Pancreas (tissue), 10 donors: ENCODE results near the gene MYBPC2. TPM values are rescaled to one million over a fixed set of nuclear protein-coding genes. Genes with fewer than 3 reads are reported as not detected.

Source experiments
- ATAC-seq, 4 donors: fragments of 200-7000 bp; cut with Tn5 transposase; one replicate each; pipeline versions ENCODE4 v1.8.0 to v1.9.1; 2020; ENCODE audit warnings: mild to moderate bottlenecking in 4 of 4, moderate library complexity in 4 of 4
- DNase-seq, 6 donors: peaks; one replicate each; pipeline ENCODE4 v3.0.0-alpha.2; 2020
- FAIRE-seq: peaks from 2 replicates; lab custom pipeline; 2012; peaks lifted over from hg19 to GRCh38; lab: Jason Lieb, UNC
- H3K27ac ChIP-seq, 4 donors: fragments of 200-600 bp; sonication (generic); 1 replicate in 3 of 4; 2 replicates in 1 of 4; pipeline versions ENCODE4 v1.5.0 to v1.8.0; 2020
- H3K27me3 ChIP-seq, 4 donors: fragments of 200-600 bp; one replicate each; pipeline ENCODE4 v1.8.0; 2021
- H3K36me3 ChIP-seq, 3 donors: fragments of 200-600 bp; sonication (generic) in 1 of 3; one replicate each; pipeline versions ENCODE4 v1.5.0 to v1.8.0; 2020 to 2021
- H3K4me1 ChIP-seq, 3 donors: fragments of 200-600 bp; one replicate each; pipeline ENCODE4 v1.8.0; 2021
- H3K4me3 ChIP-seq, 4 donors: fragments of 200-600 bp; sonication (generic) in 2 of 4; one replicate each; pipeline versions ENCODE4 v1.5.0 to v1.8.0; 2020 to 2021
- H3K9me3 ChIP-seq, 4 donors: fragments of 200-600 bp; one replicate each; pipeline ENCODE4 v1.8.0; 2021
- CTCF ChIP-seq, 4 donors: fragments of 200-600 bp; sonication (generic) in 3 of 4; IDR thresholded peaks; one replicate each; pipeline versions ENCODE4 v1.5.0 to v1.8.0; 2021; ENCODE audit warnings: antibody characterized with exemption in 4 of 4
- WGBS, 2 donors: extraction: QIAGEN DNeasy Blood & Tissue Kit; methylation state at CpG; one replicate each; pipeline ENCODE4 v1.1.7; 2013; 5-methylcytosine and 5-hydroxymethylcytosine counted together
- intact Hi-C, 3 donors: fragments of 100-400 bp; cut with DNase I; formaldehyde crosslinking; loops; one replicate each; pipeline versions ENCODE4 v1.11.1 to v1.14.2; 2022
- polyA plus RNA-seq, 2 donors: library from polyadenylated mRNA; stranded (reverse); fragments of 200-250 nt; gene quantifications; one replicate each; pipeline ENCODE4 v1.2.3, GENCODE V29; 2013
- total RNA-seq, 6 donors: library from RNA; stranded (reverse); fragmentation: NEBNext Ultra II Directional in 4 of 6; extraction: Animal tissue kit (Norgen Biotek cat#: 25700) in 4 of 6; gene quantifications; one replicate each; pipeline versions ENCODE4 v1.2.1 to v1.2.4, GENCODE V29; 2021 to 2023
- donor health status: healthy with polysubstance abuse.
- donor health status: DM: no; HTN: no; CAD: no; lungs with moderate emphysema.
- donor health status: DM: no; HTN: no; CAD: no.
- donor health status: control.
- donor health status: control.
- donor health status: Bipolar disorder and iron deficiency.
- donor health status: DM: yes; HTN: yes; CAD: no.
- donor health status: DM: no; HTN: no; CAD: no.
- donor health status: DM: no; HTN: no; CAD: no.
- donor health status: DM: yes; HTN: yes; CAD: no.

MYBPC2 gene
- total and polyA plus RNA-seq, 8 donors, result 0.02 to 1.7 (median 1.5) TPM; not detected in 5

GRCh38 chr19:50431343-50432220, 1.1 kb upstream of the MYBPC2 start:
- ATAC-seq, result peak; percentile 88 to 97 (median 94)
- H3K36me3 ChIP-seq, result no peaks in the 10 kb centered on the region
- intact Hi-C loops, result no loop called here
- no peak for FAIRE-seq
- peak overlapping the region in 3 of 4 donors; percentile 31 to 81 (median 79) for H3K27ac ChIP-seq
- peaks cover 0 to 9% (median 3%) of the 10 kb centered on the region in 3 donors for H3K4me1 ChIP-seq
- peak; percentile 77 to 93 (median 88) for DNase-seq
- no peak for TF ChIP-seq CTCF (IDR thresholded peaks at IDR 0.05)
- H3K27me3 ChIP-seq, result no peaks in the 10 kb centered on the region
- 2 to 5% methylated on average over 38 to 54 of the region's 54 CpGs for WGBS, 2 donors
- peak overlapping the region; percentile 44 to 67 (median 56) for H3K4me3 ChIP-seq
- H3K9me3 ChIP-seq, result no peaks in the 10 kb centered on the region

GRCh38 chr19:50433201-50434180, 799 bp downstream of the MYBPC2 start:
- Histone ChIP-seq H3K9me3 (no peaks in the 10 kb centered on the region), H3K4me1 (peaks cover 0 to 6% (median 3%) of the 10 kb centered on the region in 3 donors), H3K27ac (no peak overlapping the region), H3K36me3 (no peaks in the 10 kb centered on the region), H3K4me3 (no peak overlapping the region), H3K27me3 (no peaks in the 10 kb centered on the region)
- ATAC-seq, result no peak
- WGBS, 2 donors, result 79 to 82% methylated on average over 19 of the region's 19 CpGs
- DNase-seq, result no peak
- intact Hi-C loops, result no loop called here
- no peak for FAIRE-seq
- no peak for TF ChIP-seq CTCF (IDR thresholded peaks at IDR 0.05)

GRCh38 chr19:50434525-50434924, 1.8 kb downstream of the MYBPC2 start:
- FAIRE-seq (no peak), DNase-seq (peak in 1 of 6 donors; percentile 72), ATAC-seq (no peak)
- Histone ChIP-seq H3K36me3 (no peaks in the 10 kb centered on the region), H3K27ac (no peak overlapping the region), H3K4me3 (no peak overlapping the region), H3K27me3 (no peaks in the 10 kb centered on the region), H3K9me3 (no peaks in the 10 kb centered on the region), H3K4me1 (peaks cover 0 to 6% (median 3%) of the 10 kb centered on the region in 3 donors)
- intact Hi-C loops, result no loop called here
- no peak for TF ChIP-seq CTCF (IDR thresholded peaks at IDR 0.05)
- 45 to 61% methylated on average over 12 of the region's 12 CpGs for WGBS, 2 donors

GRCh38 chr19:50435221-50435620, 2.5 kb downstream of the MYBPC2 start:
- 69 to 79% methylated on average over 17 of the region's 17 CpGs for WGBS, 2 donors
- no peaks in the 10 kb centered on the region for H3K9me3 ChIP-seq
- no peaks in the 10 kb centered on the region for H3K36me3 ChIP-seq
- no peak overlapping the region for H3K27ac ChIP-seq
- no peak for DNase-seq
- no peak overlapping the region for H3K4me3 ChIP-seq
- peaks cover 0 to 6% (median 3%) of the 10 kb centered on the region in 3 donors for H3K4me1 ChIP-seq
- intact Hi-C loops, result no loop called here
- no peak for TF ChIP-seq CTCF (IDR thresholded peaks at IDR 0.05)
- FAIRE-seq, result no peak
- no peak for ATAC-seq
- H3K27me3 ChIP-seq, result no peaks in the 10 kb centered on the region
